ENCODE results near the gene PPP1R3F.

PPP1R3F gene

GRCh38 chrX:49237060-49237459 lies 32.5 kb upstream of the PPP1R3F start:
- TF ChIP-seq CTCF (IDR thresholded peaks at IDR 0.05; ENCODE audit: borderline replicate concordance, control extremely low read depth, extremely low read depth, insufficient read depth, missing control alignments): no peak
- DNase-seq (ENCODE audit: low spot score): no peak
- in situ Hi-C loops (cut with MboI; ENCODE audit: low sequenced_read_pairs, unreplicated experiment): no loop called here

GRCh38 chrX:49238735-49239134 lies 30.9 kb upstream of the PPP1R3F start:
- TF ChIP-seq CTCF (IDR thresholded peaks at IDR 0.05; ENCODE audit: borderline replicate concordance, control extremely low read depth, extremely low read depth, insufficient read depth, missing control alignments): no peak
- in situ Hi-C loops (cut with MboI; ENCODE audit: low sequenced_read_pairs, unreplicated experiment): no loop called here
- DNase-seq (ENCODE audit: low spot score): no peak

- no peak for DNase-seq (ENCODE audit: low spot score)
- TF ChIP-seq CTCF (IDR thresholded peaks at IDR 0.05; ENCODE audit: borderline replicate concordance, control extremely low read depth, extremely low read depth, insufficient read depth, missing control alignments): no peak
- in situ Hi-C loops (cut with MboI; ENCODE audit: low sequenced_read_pairs, unreplicated experiment): no loop called here
These were observed 27.0 kb upstream of the PPP1R3F start for GRCh38 chrX:49242545-49243066.

- TF ChIP-seq CTCF (IDR thresholded peaks at IDR 0.05; ENCODE audit: borderline replicate concordance, control extremely low read depth, extremely low read depth, insufficient read depth, missing control alignments): no peak
- in situ Hi-C loops (cut with MboI; ENCODE audit: low sequenced_read_pairs, unreplicated experiment): no loop called here
- DNase-seq (ENCODE audit: low spot score): no peak
These were observed 26.4 kb upstream of the PPP1R3F start for GRCh38 chrX:49243166-49243565.

- in situ Hi-C loops (cut with MboI; ENCODE audit: low sequenced_read_pairs, unreplicated experiment): no loop called here
- TF ChIP-seq CTCF (IDR thresholded peaks at IDR 0.05; ENCODE audit: borderline replicate concordance, control extremely low read depth, extremely low read depth, insufficient read depth, missing control alignments): no peak
- DNase-seq (ENCODE audit: low spot score): no peak
These were observed 25.4 kb upstream of the PPP1R3F start for GRCh38 chrX:49244207-49244606.

GRCh38 chrX:49246541-49246940 lies 23.1 kb upstream of the PPP1R3F start:
- DNase-seq (ENCODE audit: low spot score): no peak
- no peak for TF ChIP-seq CTCF (IDR thresholded peaks at IDR 0.05; ENCODE audit: borderline replicate concordance, control extremely low read depth, extremely low read depth, insufficient read depth, missing control alignments)
- in situ Hi-C loops (cut with MboI; ENCODE audit: low sequenced_read_pairs, unreplicated experiment): no loop called here

- no peak for TF ChIP-seq CTCF (IDR thresholded peaks at IDR 0.05; ENCODE audit: borderline replicate concordance, control extremely low read depth, extremely low read depth, insufficient read depth, missing control alignments)
- no peak for DNase-seq (ENCODE audit: low spot score)
- in situ Hi-C loops (cut with MboI; ENCODE audit: low sequenced_read_pairs, unreplicated experiment): no loop called here
These were observed 22.2 kb upstream of the PPP1R3F start for GRCh38 chrX:49247346-49247745.
